HG02678 (cell line): Measurements from ENCODE around the gene SMG9.
A peak's percentile ranks its signal among the peaks of the same experiment; 100 is the strongest.

Experiments
- ATAC-seq: cut with Tn5 transposase; IDR thresholded peaks from one replicate; pipeline ENCODE4 v1.9.1; 2021; ENCODE audit warnings: mild to moderate bottlenecking, moderate library complexity; ENCODE audit not compliant: unreplicated experiment

SMG9 gene

GRCh38 chr19:43726736-43727592 is 27.8 kb downstream of the SMG9 start:
- no peak for ATAC-seq

GRCh38 chr19:43725468-43725867 is 29.3 kb downstream of the SMG9 start:
- ATAC-seq, result peak; percentile 47

GRCh38 chr19:43724896-43725295 is 29.9 kb downstream of the SMG9 start:
- ATAC-seq, result no peak

GRCh38 chr19:43723588-43723987 is 31.2 kb downstream of the SMG9 start:
- no peak for ATAC-seq

- no peak for ATAC-seq
Measured at GRCh38 chr19:43721469-43722048, 33.2 kb downstream of the SMG9 start.

GRCh38 chr19:43720936-43721335 is 33.8 kb downstream of the SMG9 start:
- no peak for ATAC-seq

- ATAC-seq, result no peak
Measured at GRCh38 chr19:43719918-43720317, 34.8 kb downstream of the SMG9 start.

- no peak for ATAC-seq
Measured at GRCh38 chr19:43719378-43719868, 35.3 kb downstream of the SMG9 start.

- no peak for ATAC-seq
Measured at GRCh38 chr19:43718627-43719377, 36.0 kb downstream of the SMG9 start.

GRCh38 chr19:43715776-43716175 is 39.0 kb downstream of the SMG9 start, which contains the start of gene IRGC:
IRGC (plus strand) TSS chr19:43716076; CDS start chr19:43718559, 2,483 bp downstream.
- no peak for ATAC-seq

- ATAC-seq, result no peak
Measured at GRCh38 chr19:43713208-43713607, 41.6 kb downstream of the SMG9 start.

GRCh38 chr19:43711751-43712355 is 42.9 kb downstream of the SMG9 start:
- no peak for ATAC-seq

GRCh38 chr19:43708716-43709115 is 46.0 kb downstream of the SMG9 start:
- ATAC-seq, result no peak

GRCh38 chr19:43707158-43707712 is 47.5 kb downstream of the SMG9 start:
- ATAC-seq, result no peak

GRCh38 chr19:43705729-43706128 is 49.0 kb downstream of the SMG9 start:
- no peak for ATAC-seq

GRCh38 chr19:43704002-43704705 is 50.6 kb downstream of the SMG9 start:
- ATAC-seq, result no peak

GRCh38 chr19:43700395-43701000 is 54.3 kb downstream of the SMG9 start:
- no peak for ATAC-seq

- ATAC-seq, result no peak
Measured at GRCh38 chr19:43699506-43700394, 55.0 kb downstream of the SMG9 start.

- ATAC-seq, result no peak
Measured at GRCh38 chr19:43697295-43697694, 57.5 kb downstream of the SMG9 start.
